Subcutaneous adipose tissue (tissue), 4 donors: ENCODE measurements around the gene PHLDA2. TPM values are rescaled to one million over a fixed set of nuclear protein-coding genes. Genes with fewer than 3 reads are reported as not detected.

Experiments used
- total RNA-seq, 4 donors: library from RNA; depleted of rRNA; stranded (reverse); fragments of >200 nt; gene quantifications; one replicate each; pipeline ENCODE4 v1.1.0, GENCODE V29; 2016
- TF ChIP-seq, protein P1 (sequence below): fragments of 450-650 bp; IDR thresholded peaks from one replicate; pipeline ENCODE4 v1.5.1; 2016; ENCODE audit warnings: low read depth, mild to moderate bottlenecking, control low read depth, antibody characterized with exemption, moderate library complexity

Gene PHLDA2
- total RNA-seq, 4 donors from 2014 or later: 1.2 to 1.8 TPM; not detected in 2

DNA sequence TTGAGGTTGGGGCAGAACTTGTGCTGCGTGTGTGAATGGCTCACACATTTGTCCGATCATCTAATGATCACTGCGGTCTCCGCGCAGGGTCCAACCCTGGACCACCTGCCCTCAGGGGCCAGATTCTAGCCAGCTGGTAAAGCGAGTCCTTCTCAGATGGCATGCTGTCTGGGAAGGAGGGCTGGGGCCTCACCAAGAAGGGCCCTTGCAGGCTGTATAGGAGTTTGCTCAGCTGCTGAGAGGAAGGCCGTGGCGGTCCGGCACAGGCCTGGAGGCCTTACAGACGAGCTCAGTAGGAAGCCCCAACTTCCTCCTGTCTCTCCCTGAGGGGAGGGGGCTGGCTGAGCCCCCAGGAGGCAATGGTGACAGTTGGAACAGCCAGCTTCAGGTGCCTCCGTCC, 13.7 kb downstream of the PHLDA2 start:
- TF ChIP-seq, protein P1, sequence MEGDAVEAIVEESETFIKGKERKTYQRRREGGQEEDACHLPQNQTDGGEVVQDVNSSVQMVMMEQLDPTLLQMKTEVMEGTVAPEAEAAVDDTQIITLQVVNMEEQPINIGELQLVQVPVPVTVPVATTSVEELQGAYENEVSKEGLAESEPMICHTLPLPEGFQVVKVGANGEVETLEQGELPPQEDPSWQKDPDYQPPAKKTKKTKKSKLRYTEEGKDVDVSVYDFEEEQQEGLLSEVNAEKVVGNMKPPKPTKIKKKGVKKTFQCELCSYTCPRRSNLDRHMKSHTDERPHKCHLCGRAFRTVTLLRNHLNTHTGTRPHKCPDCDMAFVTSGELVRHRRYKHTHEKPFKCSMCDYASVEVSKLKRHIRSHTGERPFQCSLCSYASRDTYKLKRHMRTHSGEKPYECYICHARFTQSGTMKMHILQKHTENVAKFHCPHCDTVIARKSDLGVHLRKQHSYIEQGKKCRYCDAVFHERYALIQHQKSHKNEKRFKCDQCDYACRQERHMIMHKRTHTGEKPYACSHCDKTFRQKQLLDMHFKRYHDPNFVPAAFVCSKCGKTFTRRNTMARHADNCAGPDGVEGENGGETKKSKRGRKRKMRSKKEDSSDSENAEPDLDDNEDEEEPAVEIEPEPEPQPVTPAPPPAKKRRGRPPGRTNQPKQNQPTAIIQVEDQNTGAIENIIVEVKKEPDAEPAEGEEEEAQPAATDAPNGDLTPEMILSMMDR: no peak

DNA sequence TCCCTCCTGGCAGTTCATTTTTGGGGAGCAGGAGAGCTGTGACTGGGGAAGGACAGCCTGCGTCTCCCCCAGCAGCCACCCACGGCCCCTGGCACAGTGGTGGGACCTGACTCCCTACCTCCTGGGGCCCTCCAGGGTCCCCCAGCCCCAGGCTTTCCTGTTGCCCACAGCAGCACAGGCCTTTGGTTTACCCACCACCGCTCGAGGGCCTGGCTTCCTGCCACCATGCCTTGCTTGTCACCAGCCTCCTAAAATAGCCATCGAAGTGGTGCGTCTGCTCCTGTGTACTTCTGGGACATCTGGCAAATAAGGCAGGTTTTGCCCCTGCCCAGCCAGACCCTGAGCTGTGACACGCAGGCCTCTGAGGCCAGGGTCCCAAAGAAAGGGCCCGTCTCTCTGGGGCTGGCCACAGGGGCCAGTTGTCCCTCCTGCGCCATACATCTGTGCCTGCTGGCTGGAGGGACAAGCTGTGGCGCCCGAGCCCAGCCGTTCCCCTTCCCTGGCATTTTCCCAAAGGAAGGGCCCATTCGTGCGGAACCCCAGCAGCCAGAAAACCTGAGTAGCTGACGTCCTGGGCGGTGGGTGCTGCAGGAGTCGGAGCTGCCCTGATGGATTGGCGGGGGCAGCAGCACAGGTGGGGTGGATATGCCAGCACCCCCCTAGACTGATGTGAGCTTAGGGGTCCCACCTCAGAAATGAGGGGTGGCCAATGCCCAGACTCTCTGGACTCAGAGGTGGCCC, 14.6 kb downstream of the PHLDA2 start:
- TF ChIP-seq, protein P1: no peak

- TF ChIP-seq, protein P1: no peak
These were observed 15.4 kb downstream of the PHLDA2 start for GRCh38 chr11:2913776-2914175.

- TF ChIP-seq, protein P1: no peak
These were observed 16.2 kb downstream of the PHLDA2 start for GRCh38 chr11:2913019-2913431.

DNA sequence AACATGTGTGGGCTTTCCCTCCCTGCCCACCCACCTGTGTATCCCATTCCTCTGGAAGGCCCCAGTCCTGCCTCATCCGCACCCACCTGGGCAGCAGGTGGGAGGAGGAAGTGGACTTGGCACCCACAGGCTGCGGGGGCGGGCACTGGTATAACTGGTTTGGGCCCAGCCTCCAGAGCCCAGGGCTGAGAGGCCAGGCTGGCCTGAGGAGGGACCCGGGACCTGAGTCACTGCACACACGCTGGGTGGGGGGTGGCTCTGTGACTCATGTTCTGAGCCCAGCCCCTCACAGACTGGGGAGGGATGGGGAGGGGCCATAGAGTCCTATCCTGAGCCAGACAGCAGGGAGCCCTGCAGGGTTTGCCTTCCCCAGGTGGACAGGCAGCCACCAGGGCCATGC, 16.7 kb downstream of the PHLDA2 start:
- TF ChIP-seq, protein P1: no peak

- TF ChIP-seq, protein P1: no peak
These were observed 17.3 kb downstream of the PHLDA2 start for GRCh38 chr11:2911785-2912391.

DNA sequence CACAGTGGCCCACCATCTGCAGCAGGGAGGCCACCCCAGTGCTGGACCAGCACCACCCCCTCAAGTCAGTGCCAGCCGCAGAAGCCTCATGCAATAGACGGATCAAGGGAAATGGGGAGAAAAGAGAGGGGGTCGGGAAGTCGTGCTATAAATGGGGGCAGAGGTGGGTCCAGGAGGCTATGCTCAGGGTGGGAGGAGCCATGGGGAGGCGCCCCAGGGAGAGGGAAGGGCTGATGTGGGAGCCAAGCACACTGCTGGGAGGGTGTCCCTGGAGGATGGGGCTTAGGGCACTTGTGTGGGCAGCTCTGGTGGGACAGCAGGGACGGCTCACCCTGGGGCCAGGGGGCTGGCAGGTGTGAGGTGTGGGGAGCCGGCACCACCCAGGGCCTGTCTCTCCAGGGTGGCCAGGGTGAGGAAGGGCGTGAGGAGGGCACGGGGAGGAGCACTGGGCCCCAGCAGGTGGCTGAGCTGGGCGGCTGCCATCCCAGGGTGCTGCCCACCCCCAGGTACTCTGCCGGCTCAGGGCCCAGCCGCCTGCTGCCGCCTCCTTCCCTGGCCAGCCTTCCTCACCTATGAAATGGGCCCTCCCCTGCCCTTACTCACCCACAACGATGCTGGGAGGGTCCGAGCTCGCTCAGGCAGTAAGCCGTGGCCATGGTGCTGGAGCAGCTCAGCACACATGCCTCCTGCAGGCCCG, 18.0 kb downstream of the PHLDA2 start:
- TF ChIP-seq, protein P1: no peak
